CD4-positive, CD25-positive, alpha-beta regulatory T cell (primary cell): ENCODE data around the gene OXSR1. TPM values are rescaled to one million over a fixed set of nuclear protein-coding genes. Genes with fewer than 3 reads are reported as not detected.

Source experiments
- ATAC-seq, 2 donors: fragments of 150-1000 bp; cut with Tn5 transposase; one replicate each; pipeline ENCODE4 v1.10.0; 2021; ENCODE audit warnings: low read depth in 2 of 2, moderate number of reproducible peaks in 2 of 2, moderate library complexity in 1 of 2
- DNase-seq, 3 donors: peaks; one replicate each; pipeline versions ENCODE4 v3.0.0 to v3.0.0-alpha.2; 2012 to 2022; ENCODE audit warnings: mixed read lengths in 1 of 3
- H3K27ac ChIP-seq: one replicate; pipeline ENCODE4 v1.7.0; 2013; ENCODE audit warnings: mild to moderate bottlenecking, low read length; ENCODE audit not compliant: insufficient read depth, poor library complexity, severe bottlenecking
- H3K27me3 ChIP-seq: one replicate; pipeline ENCODE4 v1.7.0; 2013; ENCODE audit warnings: low read length; ENCODE audit not compliant: control insufficient read depth, insufficient read depth
- H3K36me3 ChIP-seq: one replicate; pipeline ENCODE4 v1.7.0; 2013; ENCODE audit warnings: mild to moderate bottlenecking, low read length, moderate library complexity; ENCODE audit not compliant: control insufficient read depth, insufficient read depth
- H3K4me1 ChIP-seq: 2 replicates; pipeline ENCODE4 v1.7.0; 2013; ENCODE audit warnings: mild to moderate bottlenecking, low read length; ENCODE audit not compliant: insufficient read depth, control insufficient read depth, poor library complexity, severe bottlenecking
- H3K4me3 ChIP-seq: one replicate; pipeline ENCODE4 v1.7.0; 2013; ENCODE audit warnings: low read depth, mild to moderate bottlenecking, low read length, moderate library complexity
- H3K9me3 ChIP-seq, 2 experiments: 1 replicate in 1 of 2; 2 replicates in 1 of 2; pipeline ENCODE4 v1.7.0; 2013; ENCODE audit warnings: low read length in 2 of 2, mild to moderate bottlenecking in 1 of 2, moderate library complexity in 1 of 2; ENCODE audit not compliant: control insufficient read depth in 2 of 2
- H3K27ac Mint-ChIP-seq, 3 donors: one replicate each; pipeline ENCODE4 v1.8.0; 2020 to 2022; ENCODE audit warnings: mild to moderate bottlenecking in 3 of 3, mixed read lengths in 3 of 3, moderate library complexity in 2 of 3
- H3K27me3 Mint-ChIP-seq: one replicate; pipeline ENCODE4 v1.8.0; 2022; ENCODE audit warnings: mild to moderate bottlenecking, mixed read lengths
- H3K36me3 Mint-ChIP-seq: one replicate; pipeline ENCODE4 v1.8.0; 2020; ENCODE audit warnings: mixed read lengths
- H3K4me1 Mint-ChIP-seq, 4 donors: one replicate each; pipeline ENCODE4 v1.8.0; 2020 to 2022; ENCODE audit warnings: mixed read lengths in 4 of 4, mild to moderate bottlenecking in 1 of 4
- H3K4me3 Mint-ChIP-seq, 4 donors: one replicate each; pipeline ENCODE4 v1.8.0; 2020 to 2022; ENCODE audit warnings: mild to moderate bottlenecking in 4 of 4, mixed read lengths in 4 of 4, moderate library complexity in 3 of 4
- H3K9me3 Mint-ChIP-seq, 7 donors: one replicate each; pipeline ENCODE4 v1.8.0; 2020 to 2022; ENCODE audit warnings: mixed read lengths in 7 of 7, mild to moderate bottlenecking in 3 of 7, moderate library complexity in 2 of 7
- polyA plus RNA-seq, 4 donors: library from polyadenylated mRNA; unstranded; fragments of 300-500 nt; fragmentation: Illumina TruSeq; gene quantifications; one replicate each; pipeline ENCODE4 v1.2.3, GENCODE V29; 2021
- total RNA-seq: library from RNA; stranded (reverse); gene quantifications from one replicate; pipeline ENCODE4 v1.2.3, GENCODE V29; 2022

Gene OXSR1
- total and polyA plus RNA-seq, 5 donors from 2014 or later: 12.6 to 62.3 (median 17.3) TPM

DNA sequence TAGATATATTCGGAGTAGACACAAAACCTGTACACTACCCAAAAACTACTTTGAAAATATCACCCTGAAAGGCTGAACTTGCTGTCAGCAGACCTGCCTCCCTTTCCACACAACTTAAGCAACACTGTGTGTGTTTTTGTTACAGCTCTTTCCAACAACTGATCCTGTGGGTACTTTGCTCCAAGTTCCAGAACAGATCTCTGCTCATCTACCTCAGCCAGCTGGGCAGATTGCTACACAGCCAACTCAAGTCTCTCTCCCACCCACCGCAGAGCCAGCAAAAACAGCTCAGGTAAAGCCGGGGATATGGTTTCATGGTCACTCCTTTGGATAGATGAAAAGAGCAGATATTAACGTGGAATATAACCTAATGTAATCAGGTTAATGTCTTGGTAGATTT is 80.6 kb downstream of the OXSR1 start:
- H3K27ac Mint-ChIP-seq: peak overlapping the region in 2 of 3 donors; percentile 10 to 15
- Histone ChIP-seq H3K9me3 (no peaks in the 10 kb centered on the region), H3K36me3 (peaks cover 60% of the 10 kb centered on the region), H3K4me3 (no peak overlapping the region), H3K4me1 (peaks cover 3% of the 10 kb centered on the region), H3K27me3 (no peaks in the 10 kb centered on the region), H3K27ac (no peak overlapping the region)
- H3K9me3 Mint-ChIP-seq: no peaks in the 10 kb centered on the region
- no peak for ATAC-seq
- DNase-seq: no peak
- H3K36me3 Mint-ChIP-seq: peaks cover 51% of the 10 kb centered on the region
- H3K4me3 Mint-ChIP-seq: no peak overlapping the region
- no peaks in the 10 kb centered on the region for H3K27me3 Mint-ChIP-seq
- peaks cover 5 to 10% (median 7%) of the 10 kb centered on the region in 4 donors for H3K4me1 Mint-ChIP-seq

DNA sequence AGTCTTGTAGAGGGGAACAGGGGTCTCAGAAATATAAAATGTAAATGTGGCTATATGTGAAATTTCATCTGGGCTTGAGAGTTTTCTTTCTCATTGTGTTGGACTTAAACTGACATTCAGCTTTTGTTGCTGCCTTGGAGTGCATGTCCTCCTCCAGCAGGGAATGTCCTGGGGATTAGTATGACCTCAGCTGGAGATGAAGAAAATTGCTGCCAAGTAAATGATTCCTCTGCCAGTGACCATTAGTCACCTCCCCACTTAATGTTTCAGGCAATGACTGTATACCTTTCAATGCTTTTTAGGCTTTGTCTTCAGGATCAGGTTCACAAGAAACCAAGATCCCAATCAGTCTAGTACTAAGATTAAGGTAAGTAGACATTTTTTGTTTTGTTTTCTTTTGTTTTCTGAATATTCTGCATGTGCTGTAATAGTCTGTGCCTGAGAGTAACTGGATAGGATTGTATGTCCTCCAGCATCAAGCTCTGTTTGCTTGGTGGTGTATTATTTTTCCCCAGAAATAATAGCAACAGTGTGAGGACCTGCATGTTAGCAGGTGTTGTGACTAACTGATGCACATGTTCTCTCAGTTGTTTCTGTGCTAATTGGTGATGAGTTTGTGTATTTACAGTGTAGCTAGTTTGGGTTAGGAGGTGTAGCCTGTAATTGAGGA is 82.2 kb downstream of the OXSR1 start:
- Mint-ChIP-seq H3K9me3 (no peaks in the 10 kb centered on the region), H3K36me3 (peaks cover 56% of the 10 kb centered on the region), H3K4me1 (peaks cover 5 to 8% (median 7%) of the 10 kb centered on the region in 4 donors), H3K27me3 (no peaks in the 10 kb centered on the region), H3K27ac (peak overlapping the region; percentile 43 to 72 (median 72)), H3K4me3 (no peak overlapping the region)
- peaks cover 65% of the 10 kb centered on the region for H3K36me3 ChIP-seq
- H3K9me3 ChIP-seq: no peaks in the 10 kb centered on the region
- no peaks in the 10 kb centered on the region for H3K27me3 ChIP-seq
- H3K4me3 ChIP-seq: no peak overlapping the region
- ATAC-seq: no peak
- H3K27ac ChIP-seq: no peak overlapping the region
- DNase-seq: no peak
- peaks cover 3% of the 10 kb centered on the region for H3K4me1 ChIP-seq

DNA sequence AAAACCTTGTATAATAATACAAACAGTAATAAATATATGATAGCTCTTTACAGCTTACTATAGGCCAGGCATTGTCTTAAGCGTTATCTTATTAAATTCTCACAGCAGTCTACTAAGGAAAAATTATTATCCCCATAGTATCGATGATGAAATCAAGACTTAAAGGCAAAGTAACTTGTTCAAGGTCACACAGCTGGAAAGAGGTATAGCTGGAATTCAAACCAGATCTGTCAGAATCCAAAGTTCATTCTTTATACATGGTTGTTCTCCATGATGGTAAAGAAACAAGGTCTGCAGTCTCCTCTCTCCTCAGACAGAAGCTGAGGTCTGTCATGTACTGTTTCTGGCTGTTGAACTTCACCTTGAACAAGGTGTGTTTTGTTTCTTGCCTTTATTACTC is 84.9 kb downstream of the OXSR1 start:
- Histone ChIP-seq H3K4me1 (peaks cover 3% of the 10 kb centered on the region), H3K27ac (no peak overlapping the region), H3K9me3 (no peaks in the 10 kb centered on the region), H3K27me3 (no peaks in the 10 kb centered on the region), H3K4me3 (no peak overlapping the region), H3K36me3 (peaks cover 84% of the 10 kb centered on the region)
- Mint-ChIP-seq H3K27ac (peak overlapping the region in 1 of 3 donors; percentile 5), H3K27me3 (no peaks in the 10 kb centered on the region), H3K4me1 (peaks cover 6 to 20% (median 8%) of the 10 kb centered on the region in 4 donors), H3K36me3 (peaks cover 61% of the 10 kb centered on the region), H3K9me3 (no peaks in the 10 kb centered on the region), H3K4me3 (no peak overlapping the region)
- DNase-seq: no peak
- ATAC-seq: no peak

DNA sequence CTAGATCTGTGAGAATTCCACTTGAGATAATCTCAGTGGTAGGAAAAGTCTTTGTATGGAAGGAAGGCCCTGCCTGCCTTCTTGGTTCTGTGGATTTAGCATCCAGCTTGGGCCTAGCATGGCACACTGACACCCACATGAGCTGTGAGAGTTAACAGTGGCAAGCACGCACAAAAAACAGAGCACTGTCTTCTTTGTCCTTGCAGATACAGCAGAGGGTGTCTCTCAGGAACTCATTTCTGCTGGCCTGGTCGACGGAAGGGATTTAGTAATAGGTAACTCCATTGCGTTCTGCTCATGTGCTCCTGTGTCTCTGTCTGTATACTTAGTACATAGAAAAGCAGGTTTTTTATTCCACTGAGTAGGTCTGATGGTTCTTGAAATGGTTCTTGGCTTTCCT is 85.9 kb downstream of the OXSR1 start:
- H3K4me1 ChIP-seq: peaks cover 6% of the 10 kb centered on the region
- peaks cover 76% of the 10 kb centered on the region for H3K36me3 ChIP-seq
- no peak overlapping the region for H3K4me3 ChIP-seq
- Mint-ChIP-seq H3K27me3 (no peaks in the 10 kb centered on the region), H3K4me3 (no peak overlapping the region), H3K4me1 (peaks cover 10 to 21% (median 12%) of the 10 kb centered on the region in 4 donors), H3K27ac (peak overlapping the region in 1 of 3 donors; percentile 8), H3K36me3 (peaks cover 61% of the 10 kb centered on the region), H3K9me3 (no peaks in the 10 kb centered on the region)
- H3K27ac ChIP-seq: no peak overlapping the region
- no peaks in the 10 kb centered on the region for H3K27me3 ChIP-seq
- no peaks in the 10 kb centered on the region for H3K9me3 ChIP-seq
- DNase-seq (no peak), ATAC-seq (no peak)

DNA sequence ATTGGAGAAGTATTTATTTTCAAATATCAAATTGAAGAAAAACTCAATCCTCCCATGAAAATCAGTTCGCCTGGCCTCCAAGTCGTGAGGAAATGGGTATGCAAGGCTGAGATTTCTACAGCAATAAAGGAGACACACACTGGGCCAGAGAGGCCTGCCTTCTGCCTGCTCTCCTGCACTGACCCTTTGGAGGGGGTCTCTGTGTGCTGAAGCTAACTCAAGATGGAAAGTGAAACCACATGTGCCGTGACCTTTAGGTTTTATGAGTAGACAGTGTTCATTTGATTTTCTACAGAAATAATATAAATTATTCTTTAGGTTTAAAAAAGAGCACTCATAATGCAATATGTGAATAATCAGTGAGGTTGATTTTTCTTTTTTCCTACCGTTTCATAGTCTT is 88.4 kb downstream of the OXSR1 start:
- Mint-ChIP-seq H3K27ac (peak overlapping the region in 1 of 3 donors; percentile 57), H3K36me3 (peaks cover 40% of the 10 kb centered on the region), H3K9me3 (no peaks in the 10 kb centered on the region), H3K4me3 (no peak overlapping the region), H3K4me1 (peaks cover 16 to 39% (median 29%) of the 10 kb centered on the region in 4 donors), H3K27me3 (no peaks in the 10 kb centered on the region)
- H3K4me1 ChIP-seq: peaks cover 10% of the 10 kb centered on the region
- peaks cover 59% of the 10 kb centered on the region for H3K36me3 ChIP-seq
- ATAC-seq: no peak
- peak in 1 of 3 donors; percentile 16 for DNase-seq
- no peaks in the 10 kb centered on the region for H3K27me3 ChIP-seq
- H3K9me3 ChIP-seq: no peaks in the 10 kb centered on the region
- no peak overlapping the region for H3K27ac ChIP-seq
- H3K4me3 ChIP-seq: no peak overlapping the region

DNA sequence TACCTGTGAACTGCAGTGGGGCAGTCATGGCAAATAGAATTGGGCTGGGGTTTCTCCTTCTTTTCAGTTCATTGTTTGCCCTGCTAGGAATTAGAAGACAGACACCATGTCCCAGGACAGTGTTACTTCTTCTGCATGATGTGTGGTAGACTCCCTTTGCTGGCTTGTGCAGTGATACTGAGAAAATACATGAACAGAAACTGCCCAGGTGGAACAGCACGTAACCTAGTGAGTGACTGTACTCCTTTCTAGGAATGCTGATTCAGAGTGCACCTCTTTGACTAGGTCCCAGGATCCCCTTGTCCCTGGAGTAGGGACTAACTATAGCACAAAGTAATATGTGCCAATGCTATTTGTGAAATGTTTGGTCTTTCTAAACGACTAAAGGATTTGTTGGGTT is 89.5 kb downstream of the OXSR1 start:
- no peaks in the 10 kb centered on the region for H3K27me3 ChIP-seq
- H3K36me3 Mint-ChIP-seq: peaks cover 31% of the 10 kb centered on the region
- H3K27ac ChIP-seq: no peak overlapping the region
- peaks cover 48% of the 10 kb centered on the region for H3K36me3 ChIP-seq
- no peaks in the 10 kb centered on the region for H3K27me3 Mint-ChIP-seq
- ATAC-seq (no peak), DNase-seq (no peak)
- H3K27ac Mint-ChIP-seq: peak overlapping the region in 1 of 3 donors; percentile 2
- no peaks in the 10 kb centered on the region for H3K9me3 ChIP-seq
- H3K4me3 ChIP-seq: no peak overlapping the region
- no peak overlapping the region for H3K4me3 Mint-ChIP-seq
- no peaks in the 10 kb centered on the region for H3K9me3 Mint-ChIP-seq
- peaks cover 10% of the 10 kb centered on the region for H3K4me1 ChIP-seq
- peaks cover 19 to 50% (median 38%) of the 10 kb centered on the region in 4 donors for H3K4me1 Mint-ChIP-seq

DNA sequence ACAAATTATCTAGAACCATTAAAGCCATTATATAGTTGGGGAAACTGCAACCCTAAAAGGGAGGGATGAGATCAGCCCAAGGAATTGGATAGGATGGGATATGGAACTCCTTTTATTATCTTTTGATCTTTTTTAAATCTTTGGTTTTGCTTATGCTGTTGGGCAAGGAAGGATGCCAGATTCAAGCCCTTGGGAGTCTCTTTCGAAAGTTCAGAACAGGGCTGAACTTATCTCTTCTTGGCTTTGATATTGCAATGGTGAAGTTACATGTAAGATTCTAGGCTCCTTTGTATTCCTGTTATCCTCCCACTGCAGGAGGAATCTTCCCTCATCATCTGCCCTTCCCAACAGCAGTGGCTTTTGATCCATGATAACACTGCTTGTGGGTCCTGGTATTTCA is 90.3 kb downstream of the OXSR1 start:
- Histone ChIP-seq H3K4me3 (no peak overlapping the region), H3K4me1 (peaks cover 14% of the 10 kb centered on the region), H3K36me3 (peaks cover 40% of the 10 kb centered on the region), H3K27me3 (no peaks in the 10 kb centered on the region), H3K9me3 (no peaks in the 10 kb centered on the region), H3K27ac (no peak overlapping the region)
- Mint-ChIP-seq H3K27me3 (no peaks in the 10 kb centered on the region), H3K36me3 (peaks cover 29% of the 10 kb centered on the region), H3K4me1 (peaks cover 24 to 53% (median 44%) of the 10 kb centered on the region in 4 donors), H3K9me3 (no peaks in the 10 kb centered on the region), H3K4me3 (no peak overlapping the region), H3K27ac (peak overlapping the region in 2 of 3 donors; percentile 18 to 68)
- DNase-seq: no peak
- no peak for ATAC-seq

DNA sequence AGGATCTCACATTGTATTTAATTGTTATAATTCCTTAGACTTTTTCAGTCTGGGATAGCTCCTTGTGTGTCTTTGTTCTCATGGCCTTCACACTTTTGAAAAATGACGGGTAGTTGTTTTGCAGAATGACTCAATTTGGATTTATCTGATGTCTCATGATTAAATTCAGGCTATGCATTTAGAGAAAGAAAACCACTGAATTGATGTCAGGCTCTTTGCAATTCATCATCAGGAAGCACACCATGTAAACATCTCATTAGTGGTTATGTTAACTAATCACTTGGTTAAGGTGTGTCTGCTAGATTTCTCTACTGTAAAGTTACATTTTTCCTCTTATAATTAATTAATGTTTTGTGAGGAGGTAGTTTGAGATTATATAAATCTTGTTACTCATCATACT is 92.2 kb downstream of the OXSR1 start:
- no peaks in the 10 kb centered on the region for H3K9me3 ChIP-seq
- peak in 1 of 2 donors; percentile 69 for ATAC-seq
- DNase-seq: peak in 2 of 3 donors; percentile 26 to 44
- peak overlapping the region; percentile 15 for H3K27ac ChIP-seq
- no peaks in the 10 kb centered on the region for H3K27me3 Mint-ChIP-seq
- peaks cover 14% of the 10 kb centered on the region for H3K4me1 ChIP-seq
- H3K36me3 Mint-ChIP-seq: peaks cover 22% of the 10 kb centered on the region
- H3K9me3 Mint-ChIP-seq: no peaks in the 10 kb centered on the region
- peak overlapping the region; percentile 38 for H3K4me3 ChIP-seq
- peak overlapping the region; percentile 1 to 83 (median 34) for H3K4me3 Mint-ChIP-seq
- no peaks in the 10 kb centered on the region for H3K27me3 ChIP-seq
- peaks cover 22% of the 10 kb centered on the region for H3K36me3 ChIP-seq
- peak overlapping the region; percentile 68 to 80 (median 70) for H3K27ac Mint-ChIP-seq
- H3K4me1 Mint-ChIP-seq: peaks cover 24 to 53% (median 45%) of the 10 kb centered on the region in 4 donors
